Heart right ventricle (tissue), 16 donors: ENCODE measurements around the gene ECHDC1. TPM values are rescaled to one million over a fixed set of nuclear protein-coding genes. Genes with fewer than 3 reads are reported as not detected.
A peak's percentile ranks its signal among the peaks of the same experiment; 100 is the strongest.

ENCODE experiments used
- ATAC-seq, 8 donors: fragments of 200-7000 bp; cut with Tn5 transposase; one replicate each; pipeline ENCODE4 v1.9.1; 2020; ENCODE audit warnings: mild to moderate bottlenecking in 8 of 8, moderate library complexity in 8 of 8, moderate number of reproducible peaks in 1 of 8
- DNase-seq, 2 donors: peaks; one replicate each; pipeline ENCODE4 v3.0.0-alpha.2; 2020
- H3K27ac ChIP-seq, 10 donors: fragments of 200-600 bp; sonication (generic) in 2 of 10; one replicate each; pipeline versions ENCODE4 v1.5.0 to v1.8.0; 2020 to 2022; ENCODE audit warnings: mild to moderate bottlenecking in 3 of 10
- H3K27me3 ChIP-seq, 7 donors: fragments of 200-600 bp; one replicate each; pipeline ENCODE4 v1.8.0; 2021 to 2022; ENCODE audit warnings: mild to moderate bottlenecking in 2 of 7
- H3K36me3 ChIP-seq, 9 donors: fragments of 200-600 bp; sonication (generic) in 1 of 9; one replicate each; pipeline versions ENCODE4 v1.5.0 to v1.8.0; 2020 to 2022; ENCODE audit warnings: mild to moderate bottlenecking in 2 of 9
- H3K4me1 ChIP-seq, 9 donors: fragments of 200-600 bp; sonication (generic) in 1 of 9; one replicate each; pipeline versions ENCODE4 v1.5.0 to v1.8.0; 2020 to 2022; ENCODE audit warnings: mild to moderate bottlenecking in 4 of 9
- H3K4me3 ChIP-seq, 10 donors: fragments of 200-600 bp; sonication (generic) in 2 of 10; one replicate each; pipeline versions ENCODE4 v1.5.0 to v1.8.0; 2020 to 2022; ENCODE audit warnings: mild to moderate bottlenecking in 7 of 10, moderate library complexity in 2 of 10
- H3K9me3 ChIP-seq, 11 donors: fragments of 200-600 bp in 10 of 11; sonication (generic) in 2 of 11; one replicate each; pipeline versions ENCODE4 v1.5.0 to v1.8.0; 2013 to 2022; ENCODE audit warnings: mild to moderate bottlenecking in 2 of 11, control low read depth in 1 of 11, moderate library complexity in 1 of 11
- CTCF ChIP-seq, 9 donors: fragments of 200-600 bp; sonication (generic) in 2 of 9; IDR thresholded peaks; one replicate each; pipeline versions ENCODE4 v1.5.0 to v1.8.0; 2021 to 2022; ENCODE audit warnings: antibody characterized with exemption in 9 of 9, mild to moderate bottlenecking in 5 of 9, moderate library complexity in 1 of 9
- WGBS, 2 donors: extraction: QIAGEN DNeasy Blood & Tissue Kit; methylation state at CpG; one replicate each; pipeline ENCODE4 v1.1.7; 2013; ENCODE audit warnings: inconsistent platforms in 1 of 2; 5-methylcytosine and 5-hydroxymethylcytosine counted together
- intact Hi-C, 10 donors: fragments of 100-400 bp; cut with DNase I; formaldehyde crosslinking; loops; one replicate each; pipeline versions ENCODE4 v1.11.1 to v1.14.2; 2022
- polyA plus RNA-seq, 2 donors: library from polyadenylated mRNA; stranded (reverse); fragments of 200-250 nt; gene quantifications; one replicate each; pipeline ENCODE4 v1.2.3, GENCODE V29; 2013
- total RNA-seq, 10 donors: library from RNA; stranded (reverse); fragmentation: NEBNext Ultra II Directional in 3 of 10; extraction: Animal tissue kit (Norgen Biotek cat#: 25700) in 3 of 10; gene quantifications; one replicate each; pipeline versions ENCODE4 v1.2.1 to v1.2.4, GENCODE V29; 2021 to 2023
- donor health status: Arrhythmogenic right ventricular cardiomyopathy.
- donor health status: ischemic (EF 13 %, LVEDD 7.1; RV severe dilation, severe dysfunction).
- donor health status: healthy with polysubstance abuse.
- donor health status: DM: no; HTN: yes; CAD: no.
- donor health status: DM: no; HTN: no; CAD: no.
- donor health status: ischemic (EF 25% LVEDD 6.9; RV normal size, moderate dysfunction).
- donor health status: ischemic (EF 25% LVEDD 5.7; RV mildly dilated, moderate dysfunction).
- donor health status: healthy.
- donor health status: DM: yes; HTN: yes; CAD: no.
- donor health status: Ischemic cardiomyopathy.
- donor health status: ischemic (EF 35%, LVEDD 5.7; RV mildly dilated, moderate dysfunction).
- donor health status: nonischemic (EF 11% LVEDD 7.7; RV severe dilation, severe dysfunction).
- donor health status: DM: yes; HTN: yes; CAD: no.
- donor health status: PGD.
- donor health status: ischemic (EF 29% LVEDD 5.4; RV normal size, mild dysfunction).
- donor health status: nonischemic (EF 23%, LVEDD 6.1; RV moderate dilation, normal function).

ECHDC1 gene
- total and polyA plus RNA-seq, 12 donors: 19.5 to 45.3 (median 37.1) TPM

DNA sequence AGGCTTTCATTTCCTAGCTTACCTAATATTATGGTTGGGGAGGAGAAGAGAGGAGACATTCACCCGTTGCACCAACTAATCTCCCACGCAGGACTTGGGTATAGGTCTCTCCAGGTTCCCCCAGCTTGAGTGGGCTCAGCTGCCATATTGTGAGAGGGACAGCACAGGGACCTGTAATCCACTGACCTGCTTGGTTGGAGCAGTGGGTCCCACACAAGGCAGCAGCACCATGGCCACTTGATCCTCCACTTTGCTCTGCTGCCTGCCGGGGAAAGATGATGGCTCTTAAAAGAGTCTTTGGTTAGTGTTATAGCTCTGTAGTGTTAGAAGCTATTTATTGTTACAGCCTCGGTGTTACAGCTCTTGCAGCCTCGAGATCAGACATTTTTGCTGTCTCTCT lies 22.5 kb upstream of the ECHDC1 start:
- ATAC-seq: no peak
- Histone ChIP-seq H3K9me3 (peaks cover 0 to 21% (median 3%) of the 10 kb centered on the region in 11 donors), H3K27me3 (no peaks in the 10 kb centered on the region), H3K4me3 (no peak overlapping the region), H3K27ac (no peak overlapping the region), H3K36me3 (no peaks in the 10 kb centered on the region), H3K4me1 (peaks cover 0 to 6% (median 0%) of the 10 kb centered on the region in 9 donors)
- DNase-seq: no peak
- intact Hi-C loops: no loop called here
- no peak for TF ChIP-seq CTCF (IDR thresholded peaks at IDR 0.05)
- WGBS, 2 donors: 89 to 92% methylated on average over 5 of the region's 5 CpGs

- H3K9me3 ChIP-seq: peaks cover 0 to 71% (median 24%) of the 10 kb centered on the region in 11 donors
- H3K4me3 ChIP-seq: no peak overlapping the region
- peaks cover 0 to 15% (median 0%) of the 10 kb centered on the region in 9 donors for H3K4me1 ChIP-seq
- intact Hi-C loops: no loop called here
- DNase-seq (no peak), ATAC-seq (no peak)
- no peak overlapping the region for H3K27ac ChIP-seq
- H3K27me3 ChIP-seq: no peaks in the 10 kb centered on the region
- no peaks in the 10 kb centered on the region for H3K36me3 ChIP-seq
- no peak for TF ChIP-seq CTCF (IDR thresholded peaks at IDR 0.05)
- WGBS, 2 donors: 87 to 88% methylated on average over 2 of the region's 2 CpGs
Measured at GRCh38 chr6:127352524-127352923, 9.1 kb upstream of the ECHDC1 start.

DNA sequence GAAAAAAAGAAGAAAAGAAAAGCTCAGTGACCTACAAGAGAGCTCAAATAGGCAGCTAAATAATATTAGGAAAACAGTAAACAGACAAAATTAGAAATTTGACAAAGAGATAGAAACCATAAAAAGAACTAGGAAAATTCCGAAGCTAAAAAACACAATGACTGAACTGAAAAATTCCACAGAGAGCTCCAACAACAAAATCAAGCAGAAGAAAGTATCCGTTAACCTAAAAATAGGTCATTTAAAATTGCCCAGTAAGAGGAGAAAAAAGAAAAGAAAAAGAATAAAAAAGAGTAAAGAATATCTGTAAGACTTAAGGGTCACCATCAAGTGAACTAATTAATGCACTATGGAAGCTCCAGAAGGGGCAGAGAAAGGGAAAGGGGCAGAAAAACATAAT lies 6.6 kb upstream of the ECHDC1 start:
- no peak for TF ChIP-seq CTCF (IDR thresholded peaks at IDR 0.05)
- peaks cover 0 to 29% (median 0%) of the 10 kb centered on the region in 9 donors for H3K4me1 ChIP-seq
- ATAC-seq: no peak
- no peaks in the 10 kb centered on the region for H3K27me3 ChIP-seq
- H3K9me3 ChIP-seq: peaks cover 0 to 50% (median 21%) of the 10 kb centered on the region in 11 donors
- no peaks in the 10 kb centered on the region for H3K36me3 ChIP-seq
- H3K4me3 ChIP-seq: no peak overlapping the region
- DNase-seq: no peak
- 94 to 96% methylated on average over 2 of the region's 2 CpGs for WGBS, 2 donors
- H3K27ac ChIP-seq: no peak overlapping the region
- intact Hi-C loops: no loop called here

GRCh38 chr6:127348028-127348661 lies 4.7 kb upstream of the ECHDC1 start:
- intact Hi-C loops: no loop called here
- WGBS, 2 donors: 95 to 98% methylated on average over 10 of the region's 10 CpGs
- TF ChIP-seq CTCF (IDR thresholded peaks at IDR 0.05): no peak
- Histone ChIP-seq H3K27ac (peak overlapping the region in 1 of 10 donors; percentile 26), H3K4me3 (no peak overlapping the region), H3K9me3 (peaks cover 0 to 40% (median 13%) of the 10 kb centered on the region in 11 donors), H3K36me3 (no peaks in the 10 kb centered on the region), H3K4me1 (peaks cover 0 to 37% (median 4%) of the 10 kb centered on the region in 9 donors), H3K27me3 (no peaks in the 10 kb centered on the region)
- no peak for ATAC-seq
- no peak for DNase-seq
